Measurements from ENCODE around the gene MIPOL1.
"Not testable (repeated sequence)": the region's sequence is repeated elsewhere in the genome, so short reads cannot be mapped to it uniquely, and the experiment has no call there.

MIPOL1 gene

GRCh38 chr14:37236044-37236443, 38.3 kb downstream of the MIPOL1 start:
- not testable (repeated sequence) for DNase-seq

GRCh38 chr14:37237094-37237493, 39.4 kb downstream of the MIPOL1 start:
- DNase-seq, result no peak

GRCh38 chr14:37237735-37238200, 40.0 kb downstream of the MIPOL1 start:
- DNase-seq, result no peak

- DNase-seq, result no peak
Measured at GRCh38 chr14:37241198-37241597, 43.5 kb downstream of the MIPOL1 start.

GRCh38 chr14:37246427-37246829, 48.7 kb downstream of the MIPOL1 start:
- peak; percentile 42 for DNase-seq

- DNase-seq, result no peak
Measured at GRCh38 chr14:37247791-37248461, 50.2 kb downstream of the MIPOL1 start.

GRCh38 chr14:37251775-37252174, 54.0 kb downstream of the MIPOL1 start:
- DNase-seq, result no peak

- DNase-seq, result no peak
Measured at GRCh38 chr14:37252434-37252833, 54.7 kb downstream of the MIPOL1 start.

- DNase-seq, result no peak
Measured at GRCh38 chr14:37253905-37254304, 56.2 kb downstream of the MIPOL1 start.

GRCh38 chr14:37254411-37254947, 56.7 kb downstream of the MIPOL1 start:
- no peak for DNase-seq

- no peak for DNase-seq
Measured at GRCh38 chr14:37257501-37258070, 59.8 kb downstream of the MIPOL1 start.

GRCh38 chr14:37262649-37263048, 64.9 kb downstream of the MIPOL1 start:
- DNase-seq, result no peak

- DNase-seq, result no peak
Measured at GRCh38 chr14:37263656-37264236, 66.0 kb downstream of the MIPOL1 start.

- DNase-seq, result no peak
Measured at GRCh38 chr14:37268788-37269187, 71.1 kb downstream of the MIPOL1 start.

- no peak for DNase-seq
Measured at GRCh38 chr14:37270629-37271028, 72.9 kb downstream of the MIPOL1 start.

- DNase-seq, result no peak
Measured at GRCh38 chr14:37272569-37272968, 74.8 kb downstream of the MIPOL1 start.

GRCh38 chr14:37274652-37275051, 76.9 kb downstream of the MIPOL1 start:
- no peak for DNase-seq

GRCh38 chr14:37275963-37276362, 78.2 kb downstream of the MIPOL1 start:
- no peak for DNase-seq

- no peak for DNase-seq
Measured at GRCh38 chr14:37278636-37279538, 81.2 kb downstream of the MIPOL1 start.

GRCh38 chr14:37279818-37280217, 82.1 kb downstream of the MIPOL1 start:
- no peak for DNase-seq

- DNase-seq, result no peak
Measured at GRCh38 chr14:37284760-37285159, 87.0 kb downstream of the MIPOL1 start.

GRCh38 chr14:37285220-37285619, 87.5 kb downstream of the MIPOL1 start:
- no peak for DNase-seq

GRCh38 chr14:37289688-37290087, 92.0 kb downstream of the MIPOL1 start:
- no peak for DNase-seq
